K562 (cell line): Measurements from ENCODE around the gene SAXO2. TPM values are rescaled to one million over a fixed set of nuclear protein-coding genes. Genes with fewer than 3 reads are reported as not detected.
"Not testable (repeated sequence)": the region's sequence is repeated elsewhere in the genome, so short reads cannot be mapped to it uniquely, and the experiment has no call there.

Source experiments
- ATAC-seq: fragments of 200-7000 bp; cut with Tn5 transposase; 3 replicates; pipeline ENCODE4 v1.9.1; 2020; ENCODE audit warnings: moderate library complexity
- BruUV-seq: library from RNA; stranded (reverse); fragments of 400-500 nt; replicated peaks from 2 replicates; lab custom pipeline; 2021; lab: Mats Ljungman, UMichigan
- CTCF ChIA-PET: fragments of 300-600 bp; formaldehyde crosslinking; extraction: SDS; loops from one replicate; lab custom pipeline; 2021; ENCODE audit warnings: low intra/inter-chr PET ratio; lab: Yijun Ruan, JAX
- POLR2A ChIA-PET: fragments of 300-600, 350-650 bp; sonication (Branson Sonifier 250); formaldehyde crosslinking; extraction: SDS; loops from one replicate; lab custom pipeline; 2021; ENCODE audit warnings: antibody characterized with exemption, inconsistent platforms; lab: Yijun Ruan, JAX
- DNase-seq, 4 experiments: peaks; one replicate each; pipeline versions ENCODE4 v3.0.0 to v3.0.0-alpha.2; 2011 to 2018; ENCODE audit warnings: low spot score in 3 of 4, mixed read lengths in 3 of 4; ENCODE audit errors: extremely low read depth in 1 of 4
- FAIRE-seq: peaks from 2 replicates; lab custom pipeline; 2011; peaks lifted over from hg19 to GRCh38; lab: Jason Lieb, UNC
- H2AFZ ChIP-seq: 2 replicates; pipeline ENCODE4 v1.6.0; 2011; ENCODE audit warnings: low read depth, low read length, control low read depth, inconsistent platforms
- H3K27ac ChIP-seq: fragments of 200-600 bp; 3 replicates; pipeline ENCODE4 v1.8.0; 2011; ENCODE audit warnings: low read depth, mild to moderate bottlenecking, control low read depth, inconsistent platforms, low read length, moderate library complexity, mixed read lengths; ENCODE audit errors: extremely low read depth
- H3K27me3 ChIP-seq, 2 experiments: fragments of 300-600 bp in 1 of 2; 2 replicates in 1 of 2; 3 replicates in 1 of 2; pipeline versions ENCODE4 v1.6.0 to v1.8.0; 2011; ENCODE audit warnings: inconsistent platforms in 2 of 2, low read length in 2 of 2, mild to moderate bottlenecking in 1 of 2, mixed read lengths in 1 of 2, moderate library complexity in 1 of 2; ENCODE audit not compliant: control insufficient read depth in 2 of 2, insufficient read depth in 2 of 2
- H3K36me3 ChIP-seq: fragments of 300-600 bp; 3 replicates; pipeline ENCODE4 v1.8.0; 2011; ENCODE audit warnings: mild to moderate bottlenecking, low read length, inconsistent platforms; ENCODE audit not compliant: control insufficient read depth, insufficient read depth
- H3K4me1 ChIP-seq, 2 experiments: fragments of 200-600 bp in 1 of 2; replicated peaks in 1 of 2; 2 replicates in 1 of 2; 3 replicates in 1 of 2; pipeline versions ENCODE4 v1.5.1 to v1.8.0; 2011; ENCODE audit warnings: inconsistent platforms in 2 of 2, low read length in 2 of 2, mild to moderate bottlenecking in 1 of 2, mixed read lengths in 1 of 2, moderate library complexity in 1 of 2; ENCODE audit not compliant: control insufficient read depth in 2 of 2, insufficient read depth in 2 of 2
- H3K4me2 ChIP-seq: 2 replicates; pipeline ENCODE4 v1.6.1; 2011; ENCODE audit warnings: low read length, control low read depth, inconsistent platforms, mixed read lengths; ENCODE audit not compliant: insufficient read depth
- H3K4me3 ChIP-seq: fragments of 200-600 bp; sonication (generic), shearing (Covaris generic); 2 replicates; pipeline ENCODE4 v1.5.1; 2016; ENCODE audit warnings: control low read depth, inconsistent platforms
- H3K79me2 ChIP-seq: fragments of 200-600 bp; 3 replicates; pipeline ENCODE4 v1.8.0; 2011; ENCODE audit warnings: low read length, inconsistent platforms; ENCODE audit not compliant: control insufficient read depth, insufficient read depth
- H3K9ac ChIP-seq, 2 experiments: 2 replicates each; pipeline versions ENCODE4 v1.6.0 to v1.6.1; 2011; ENCODE audit warnings: low read depth in 2 of 2, low read length in 2 of 2, control low read depth in 1 of 2, inconsistent platforms in 1 of 2, mild to moderate bottlenecking in 1 of 2, mixed read lengths in 1 of 2; ENCODE audit not compliant: insufficient read depth in 1 of 2
- H3K9me1 ChIP-seq: one replicate; pipeline ENCODE4 v1.6.0; 2011; ENCODE audit warnings: inconsistent platforms, mild to moderate bottlenecking, low read length, moderate library complexity; ENCODE audit not compliant: control insufficient read depth, insufficient read depth
- H3K9me3 ChIP-seq: replicated peaks from 2 replicates; pipeline ENCODE4 v1.5.1; 2011; ENCODE audit warnings: low read depth, low read length, inconsistent platforms; ENCODE audit not compliant: control insufficient read depth, insufficient read depth
- H4K20me1 ChIP-seq: replicated peaks from 2 replicates; pipeline ENCODE4 v1.6.1; 2011; ENCODE audit warnings: low read length, inconsistent platforms, mixed read lengths; ENCODE audit not compliant: control insufficient read depth, insufficient read depth
- PRDM10 ChIP-seq: fragments of 450-650 bp; IDR thresholded peaks from 2 replicates; pipeline ENCODE4 v1.6.1; 2018; ENCODE audit not compliant: partially characterized antibody
- WGBS: fragments of 100-300 bp; shearing (Covaris generic); methylation state at CpG from one replicate; pipeline ENCODE4 v1.1.6; 2016; ENCODE audit warnings: low coverage, mixed read lengths; ENCODE audit not compliant: insufficient coverage; ENCODE audit errors: missing lambda C conversion rate; 5-methylcytosine and 5-hydroxymethylcytosine counted together
- in situ Hi-C: fragments of 300-500 bp; cut with MboI; formaldehyde crosslinking; loops from 4 replicates; pipeline ENCODE4 v1.15.0; 2018; ENCODE audit warnings: inconsistent platforms, mixed read lengths
- intact Hi-C: fragments of 100-400 bp; cut with micrococcal nuclease; formaldehyde crosslinking; loops from 2 replicates; pipeline ENCODE4 v1.14.2; 2022
- polyA plus RNA-seq, 8 experiments: library from polyadenylated mRNA; depleted of rRNA in 4 of 8; stranded (reverse) in 5 of 8; unstranded in 3 of 8; fragments of >200 nt; fragmentation: Nextera tagmentation in 2 of 8; fragmentation: Illumina TruSeq in 1 of 8; extraction: Ambion mirVana in 2 of 8; extraction: Trizol in 1 of 8; gene quantifications; 2 replicates each; pipeline versions ENCODE4 v1.2.1 to v1.2.3, GENCODE V29; 2011 to 2014; ENCODE audit warnings: inconsistent platforms in 1 of 8, missing spikeins in 1 of 8
- total RNA-seq, 7 experiments: library from RNA; depleted of rRNA in 6 of 7; stranded (reverse); fragments of >200 nt in 6 of 7; fragmentation: Illumina TruSeq in 2 of 7; extraction: Trizol in 2 of 7; gene quantifications; 2 replicates each; pipeline versions ENCODE4 v1.2.1 to v1.2.3, GENCODE V29; 2011 to 2021; ENCODE audit warnings: low replicate concordance in 1 of 7

The SAXO2 gene
- total and polyA plus RNA-seq, 9 of the 15 experiments (the other 6 are each of a cell fraction or from before 2014, with no cell fraction given) = 3.1 to 14.2 (median 8.2) TPM

DNA sequence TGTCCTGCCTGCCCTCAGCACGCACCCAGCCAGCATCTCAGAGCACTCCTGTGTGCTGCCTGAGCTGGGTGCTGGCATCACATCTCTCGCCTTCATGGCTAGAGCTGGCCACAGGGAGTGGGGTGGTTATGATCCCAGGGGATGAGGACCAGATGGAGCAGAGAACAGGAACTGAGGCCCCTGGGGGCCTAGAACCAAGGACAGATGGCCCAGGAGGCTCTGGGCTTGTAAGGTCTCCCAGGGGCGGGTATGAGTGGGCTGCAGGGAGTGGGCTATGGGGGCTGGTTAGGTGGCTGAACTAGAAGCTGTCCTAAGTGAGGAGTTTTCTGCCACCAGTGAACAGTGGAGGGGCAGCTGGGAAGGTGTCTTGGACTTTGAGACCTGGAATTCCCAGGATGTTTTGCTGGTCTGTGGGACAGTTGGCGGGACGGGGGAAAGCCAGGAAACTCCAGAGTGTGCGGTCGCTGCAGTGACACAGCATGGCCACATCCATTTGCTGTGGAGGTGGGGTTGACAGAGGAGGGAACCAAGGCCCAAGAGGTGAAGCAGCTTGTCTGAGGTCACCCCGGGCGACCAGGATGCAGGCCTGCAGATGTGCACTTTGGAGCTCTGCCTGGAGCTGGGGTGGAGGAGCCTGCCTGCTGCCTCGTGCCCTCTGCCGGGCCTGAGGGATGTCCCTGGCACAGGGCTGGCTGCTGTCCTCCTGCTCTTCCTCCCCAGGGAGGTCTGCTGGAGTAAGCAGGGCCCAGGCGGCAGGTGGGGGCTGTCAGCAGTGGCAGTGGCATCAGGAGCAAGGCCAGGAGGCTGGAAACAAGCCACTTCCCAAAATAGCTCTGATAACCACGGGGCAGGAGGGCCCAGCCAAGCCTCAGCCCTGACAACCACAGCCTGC, 70.3 kb downstream of the SAXO2 start:
- H2AFZ ChIP-seq, H4K20me1 ChIP-seq, H3K9ac ChIP-seq, H3K27me3 ChIP-seq, H3K4me2 ChIP-seq, ATAC-seq, H3K79me2 ChIP-seq, H3K27ac ChIP-seq, in situ Hi-C loops, CTCF ChIA-PET, H3K9me1 ChIP-seq, FAIRE-seq, intact Hi-C loops, POLR2A ChIA-PET, BruUV-seq, H3K4me3 ChIP-seq, H3K9me3 ChIP-seq, H3K4me1 ChIP-seq, H3K36me3 ChIP-seq, DNase-seq: not testable (repeated sequence)
- WGBS = 23% methylated on average over 9 of the region's 13 CpGs
- TF ChIP-seq PRDM10 = peak; percentile 11

GRCh38 chr15:82333603-82334553, 71.3 kb downstream of the SAXO2 start:
- FAIRE-seq, H3K79me2 ChIP-seq, H3K9me1 ChIP-seq, H3K36me3 ChIP-seq, H3K27ac ChIP-seq, H2AFZ ChIP-seq, intact Hi-C loops, H4K20me1 ChIP-seq, in situ Hi-C loops, ATAC-seq, CTCF ChIA-PET, H3K9ac ChIP-seq, H3K9me3 ChIP-seq, DNase-seq, POLR2A ChIA-PET, H3K4me2 ChIP-seq, BruUV-seq, H3K4me3 ChIP-seq, H3K27me3 ChIP-seq, H3K4me1 ChIP-seq: not testable (repeated sequence)
- whole genome bisulfite sequencing = 33% methylated on average over 10 of the region's 43 CpGs
